NB4 (cell line): ENCODE data around the gene NECTIN4.
A peak's percentile ranks its signal among the peaks of the same experiment; 100 is the strongest.

ENCODE experiments used
- DNase-seq: peaks from one replicate; pipeline ENCODE4 v3.0.0; 2010; ENCODE audit warnings: low read depth
- H3K4me3 ChIP-seq: one replicate; pipeline ENCODE4 v1.5.1; 2011; ENCODE audit warnings: mild to moderate bottlenecking, low read depth, low read length, moderate library complexity
- MYC ChIP-seq: IDR thresholded peaks from 2 replicates; pipeline ENCODE4 v1.6.1; 2011; ENCODE audit warnings: low read depth, low read length
- POLR2A ChIP-seq: IDR thresholded peaks from 2 replicates; pipeline ENCODE4 v1.6.1; 2011; ENCODE audit warnings: mild to moderate bottlenecking; ENCODE audit not compliant: insufficient read length; ENCODE audit errors: extremely low read depth
- TF ChIP-seq, protein P1 (sequence below): IDR thresholded peaks from 2 replicates; pipeline ENCODE4 v1.6.1; 2011; ENCODE audit warnings: low read depth, low read length
- TF ChIP-seq, protein P2 (sequence below): IDR thresholded peaks from one replicate; pipeline ENCODE4 v1.5.1; 2012; ENCODE audit warnings: low read depth, low read length

Gene NECTIN4

GRCh38 chr1:161086457-161086856 lies 2.9 kb downstream of the NECTIN4 start:
- TF ChIP-seq, protein P1, sequence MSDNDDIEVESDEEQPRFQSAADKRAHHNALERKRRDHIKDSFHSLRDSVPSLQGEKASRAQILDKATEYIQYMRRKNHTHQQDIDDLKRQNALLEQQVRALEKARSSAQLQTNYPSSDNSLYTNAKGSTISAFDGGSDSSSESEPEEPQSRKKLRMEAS = no peak
- TF ChIP-seq MYC (no peak), POLR2A (no peak)
- TF ChIP-seq, protein P2, sequence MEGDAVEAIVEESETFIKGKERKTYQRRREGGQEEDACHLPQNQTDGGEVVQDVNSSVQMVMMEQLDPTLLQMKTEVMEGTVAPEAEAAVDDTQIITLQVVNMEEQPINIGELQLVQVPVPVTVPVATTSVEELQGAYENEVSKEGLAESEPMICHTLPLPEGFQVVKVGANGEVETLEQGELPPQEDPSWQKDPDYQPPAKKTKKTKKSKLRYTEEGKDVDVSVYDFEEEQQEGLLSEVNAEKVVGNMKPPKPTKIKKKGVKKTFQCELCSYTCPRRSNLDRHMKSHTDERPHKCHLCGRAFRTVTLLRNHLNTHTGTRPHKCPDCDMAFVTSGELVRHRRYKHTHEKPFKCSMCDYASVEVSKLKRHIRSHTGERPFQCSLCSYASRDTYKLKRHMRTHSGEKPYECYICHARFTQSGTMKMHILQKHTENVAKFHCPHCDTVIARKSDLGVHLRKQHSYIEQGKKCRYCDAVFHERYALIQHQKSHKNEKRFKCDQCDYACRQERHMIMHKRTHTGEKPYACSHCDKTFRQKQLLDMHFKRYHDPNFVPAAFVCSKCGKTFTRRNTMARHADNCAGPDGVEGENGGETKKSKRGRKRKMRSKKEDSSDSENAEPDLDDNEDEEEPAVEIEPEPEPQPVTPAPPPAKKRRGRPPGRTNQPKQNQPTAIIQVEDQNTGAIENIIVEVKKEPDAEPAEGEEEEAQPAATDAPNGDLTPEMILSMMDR = no peak
- no peak for DNase-seq
- no peak overlapping the region for H3K4me3 ChIP-seq

DNA sequence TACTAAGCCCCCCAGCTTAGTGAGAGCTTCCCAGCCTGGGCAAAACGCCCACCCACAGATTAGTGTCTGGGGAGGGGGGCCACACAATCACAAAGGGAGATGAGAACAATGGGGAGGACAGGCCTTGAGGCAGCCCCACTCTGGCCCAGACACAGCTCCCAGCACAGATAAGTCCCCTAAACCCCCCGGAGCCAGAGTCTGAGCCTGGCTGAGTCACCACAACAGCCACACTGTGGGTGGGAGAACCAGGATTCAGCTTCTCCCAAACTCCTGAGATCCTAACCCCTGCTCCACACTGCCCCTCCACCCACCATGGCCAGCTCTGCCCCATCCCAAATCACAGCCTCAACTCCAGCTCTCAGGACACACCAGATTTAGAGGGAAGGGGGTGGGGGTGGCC lies 4.2 kb downstream of the NECTIN4 start:
- DNase-seq = no peak
- TF ChIP-seq, protein P1 = no peak
- TF ChIP-seq POLR2A (no peak), MYC (no peak)
- TF ChIP-seq, protein P2 = no peak
- no peak overlapping the region for H3K4me3 ChIP-seq

DNA sequence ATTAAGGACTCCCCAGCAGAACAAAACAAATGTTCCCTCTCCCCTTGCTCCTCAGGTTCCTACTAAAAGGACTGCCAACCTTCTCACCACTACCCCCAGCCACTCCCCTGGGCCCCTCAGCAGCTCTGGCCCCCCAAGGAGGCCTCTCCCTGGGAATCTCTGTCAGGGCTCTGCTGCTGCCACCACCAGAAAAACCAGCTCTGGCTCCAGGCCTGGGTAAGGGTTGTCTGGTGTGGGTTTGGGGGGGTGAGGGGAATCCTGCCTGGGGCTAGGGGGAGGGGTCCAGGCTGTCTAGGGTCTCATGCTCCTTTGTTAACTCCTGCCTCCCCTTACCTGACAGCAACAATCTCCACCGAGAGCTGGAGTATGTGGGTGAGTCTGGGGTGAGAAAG lies 4.8 kb downstream of the NECTIN4 start:
- TF ChIP-seq POLR2A (no peak), MYC (no peak)
- TF ChIP-seq, protein P1 = no peak
- TF ChIP-seq, protein P2 = no peak
- no peak for DNase-seq
- H3K4me3 ChIP-seq = no peak overlapping the region

DNA sequence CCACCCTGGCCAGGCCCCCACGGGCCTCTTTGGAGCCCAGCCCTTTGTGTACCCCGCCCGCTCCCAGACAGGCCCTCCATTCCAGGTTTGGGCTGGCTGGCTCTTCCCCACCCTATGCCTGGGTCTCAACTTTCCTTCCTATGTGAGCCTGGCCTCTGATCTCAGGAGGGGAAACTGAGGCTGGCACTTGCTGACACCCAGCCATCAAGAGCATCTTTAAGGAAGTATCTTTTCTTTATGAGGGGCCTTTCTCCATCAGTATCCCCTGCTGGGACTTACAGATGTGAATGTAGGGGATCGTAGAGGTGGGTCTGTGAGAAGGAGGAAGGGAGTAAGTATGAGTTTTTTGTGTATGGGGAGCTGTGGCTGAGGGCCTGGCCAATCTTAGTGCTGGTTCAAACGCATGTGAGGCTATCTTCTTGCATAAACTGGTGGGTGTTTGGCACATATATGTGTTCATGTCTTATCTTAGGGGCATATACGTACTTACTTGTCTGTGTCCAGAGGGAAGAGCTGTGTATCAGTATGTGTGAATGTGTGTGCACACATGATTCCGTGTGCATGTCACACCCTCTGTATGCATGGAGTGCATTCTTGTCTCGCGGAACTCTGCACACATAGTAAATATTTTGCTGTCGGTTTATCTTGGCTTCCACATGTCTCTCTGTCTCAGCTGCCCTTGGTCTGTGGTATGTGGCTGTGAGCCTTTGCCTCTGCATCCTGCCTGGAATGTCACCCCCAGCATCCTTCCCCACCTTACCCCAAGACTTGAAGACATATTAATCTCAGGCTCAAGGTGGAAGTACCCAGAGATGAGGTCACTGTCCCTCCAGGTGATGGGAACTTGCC lies 5.4 kb downstream of the NECTIN4 start:
- TF ChIP-seq POLR2A = no peak
- TF ChIP-seq, protein P1 = no peak
- TF ChIP-seq, protein P2 = no peak
- no peak overlapping the region for H3K4me3 ChIP-seq
- DNase-seq = peak; percentile 68

GRCh38 chr1:161082996-161083747 lies 6.2 kb downstream of the NECTIN4 start:
- DNase-seq = peak; percentile 97
- no peak overlapping the region for H3K4me3 ChIP-seq
- TF ChIP-seq, protein P1 = peak; percentile 27; the same call in 1 of the 2 replicates
- TF ChIP-seq, protein P2 = no peak
- TF ChIP-seq POLR2A = no peak
- 0 out of 2 replicates have a peak, but pooled peaks have one; percentile 10 for TF ChIP-seq MYC
